NCI-H2171 treated with DMSO at 0.1 percent for 48 hours (cell line): Measurements from ENCODE around the gene IFTAP.

Source experiments
- DNase-seq: peaks from one replicate; lab custom pipeline; 2025; lab: John Stamatoyannopoulos, UW

The IFTAP gene

GRCh38 chr11:36598051-36598450 lies 3.7 kb downstream of the IFTAP start, which contains the start of gene RAG2:
TSS of gene RAG2 (minus strand) at chr11:36598236. CDS start at chr11:36594168, 4,068 bp downstream.
- no peak for DNase-seq

DNA sequence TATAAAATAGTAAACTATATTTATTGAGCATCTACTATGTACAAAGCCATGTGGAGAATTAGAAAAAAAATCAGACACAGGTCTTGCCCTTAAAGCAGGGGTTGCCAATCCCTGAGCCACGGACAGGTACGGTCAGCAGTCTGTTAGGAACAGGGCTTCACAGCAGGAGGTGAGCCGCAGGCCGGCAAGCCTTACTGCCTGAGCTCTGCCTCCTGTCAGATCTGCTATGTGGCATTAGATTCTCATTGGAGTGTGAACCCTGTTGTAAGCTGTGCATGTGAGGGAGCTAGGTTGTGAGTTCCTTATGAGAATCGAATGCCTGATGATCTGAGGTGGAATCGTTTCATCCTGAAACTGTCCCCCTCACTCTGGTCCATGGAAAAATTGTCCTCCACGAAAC lies 5.9 kb downstream of the IFTAP start:
- DNase-seq, result no peak

DNA sequence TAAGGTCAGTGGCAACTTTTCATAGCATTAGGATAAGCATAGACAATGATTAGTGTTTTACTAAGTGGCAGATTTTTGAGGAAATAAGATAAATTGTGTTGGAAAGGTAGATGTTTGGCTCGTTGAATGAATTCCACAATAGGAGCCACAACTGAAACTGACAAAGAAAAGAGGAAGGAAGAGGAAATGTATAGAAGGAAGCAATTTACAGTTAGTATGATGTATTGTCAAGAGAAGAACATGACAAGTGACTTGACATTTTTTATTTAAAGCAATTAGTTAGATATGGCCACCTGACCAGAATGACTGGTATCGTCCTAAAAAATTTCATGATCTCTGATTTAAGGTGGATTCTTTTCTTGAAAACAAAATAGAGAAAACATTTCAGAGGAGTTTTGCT lies 6.9 kb downstream of the IFTAP start:
- DNase-seq, result no peak

- DNase-seq, result no peak
Measured at GRCh38 chr11:36602135-36602534, 7.8 kb downstream of the IFTAP start.

DNA sequence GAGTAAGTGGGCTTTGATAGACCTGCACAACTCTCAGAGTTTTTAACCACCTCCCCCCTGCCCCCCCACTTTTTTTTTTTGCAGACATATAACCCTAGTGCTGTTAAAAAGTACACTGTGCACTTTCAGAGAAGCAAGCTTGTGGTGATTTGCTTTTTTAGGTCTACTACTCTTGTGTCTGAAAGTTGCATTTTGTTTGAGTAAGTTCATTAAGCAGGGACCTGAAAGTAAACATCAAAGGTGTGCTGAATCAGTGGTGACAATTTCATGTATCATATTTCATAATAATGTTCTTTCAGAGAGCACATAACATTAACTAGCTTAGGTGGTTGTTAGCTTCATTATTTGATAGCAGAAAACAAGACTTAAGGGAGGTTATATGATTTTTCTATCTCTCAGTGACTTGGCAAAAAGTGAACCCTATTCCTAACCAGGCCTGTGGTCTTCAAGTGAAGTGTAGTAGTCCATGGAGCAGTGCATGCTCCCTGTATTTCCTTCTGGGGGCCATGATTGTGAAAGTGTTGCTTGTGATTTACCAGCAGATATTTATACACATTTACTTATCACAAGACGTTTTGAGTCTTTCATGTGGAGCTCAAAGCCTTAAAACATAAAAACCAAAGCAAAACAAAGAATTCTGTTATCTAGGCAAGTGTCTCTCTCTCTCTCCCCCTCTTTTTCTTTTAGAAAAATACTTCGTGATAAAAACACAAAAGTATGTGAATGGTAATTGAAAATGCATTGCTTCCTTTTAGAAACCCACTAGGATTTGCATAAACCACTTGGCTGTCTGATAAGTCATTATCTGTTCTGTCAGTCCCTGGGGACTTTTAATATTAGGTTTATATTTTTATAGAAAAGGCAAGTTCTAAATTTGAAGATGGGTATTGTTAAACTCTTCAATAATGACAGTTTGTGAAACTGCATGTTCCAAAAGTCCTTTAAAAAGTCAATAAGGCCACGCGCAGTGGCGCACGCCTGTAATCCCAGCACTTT lies 11.2 kb downstream of the IFTAP start:
- no peak for DNase-seq

DNA sequence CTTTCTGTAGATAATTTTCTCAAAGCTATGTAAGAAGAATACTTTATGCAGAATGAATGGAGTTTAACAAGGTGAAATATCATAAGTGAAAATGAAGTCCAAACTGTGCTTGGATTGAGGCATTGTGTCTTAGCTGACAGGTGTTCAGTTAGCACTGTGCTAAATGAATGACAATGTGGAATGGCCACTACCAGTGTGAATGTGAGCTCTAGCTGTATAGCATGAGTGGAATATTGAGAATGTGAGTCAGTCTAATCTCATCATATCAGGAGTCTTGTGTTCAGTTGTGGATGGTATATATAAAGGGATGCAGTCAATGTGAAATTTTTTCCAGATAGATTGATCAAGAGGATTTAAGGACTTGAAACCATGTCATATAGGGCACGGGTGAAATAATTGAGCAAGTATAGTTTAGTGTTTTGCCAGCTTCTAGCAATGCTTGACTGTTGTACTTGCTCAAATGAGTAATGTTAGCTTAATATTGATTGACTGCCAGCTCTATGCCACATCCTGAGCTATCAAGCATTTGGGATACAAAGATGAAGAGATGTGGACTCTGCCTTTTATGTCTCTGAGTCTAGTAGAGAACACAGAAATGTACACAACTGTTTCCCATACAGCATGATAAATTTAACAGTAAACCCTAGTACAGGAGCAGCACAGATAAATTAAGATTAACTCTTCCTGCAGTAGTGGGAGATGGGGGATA lies 14.3 kb downstream of the IFTAP start:
- DNase-seq, result no peak

GRCh38 chr11:36609383-36609782 lies 15.1 kb downstream of the IFTAP start:
- no peak for DNase-seq

GRCh38 chr11:36615826-36616225 lies 21.5 kb downstream of the IFTAP start:
- no peak for DNase-seq

DNA sequence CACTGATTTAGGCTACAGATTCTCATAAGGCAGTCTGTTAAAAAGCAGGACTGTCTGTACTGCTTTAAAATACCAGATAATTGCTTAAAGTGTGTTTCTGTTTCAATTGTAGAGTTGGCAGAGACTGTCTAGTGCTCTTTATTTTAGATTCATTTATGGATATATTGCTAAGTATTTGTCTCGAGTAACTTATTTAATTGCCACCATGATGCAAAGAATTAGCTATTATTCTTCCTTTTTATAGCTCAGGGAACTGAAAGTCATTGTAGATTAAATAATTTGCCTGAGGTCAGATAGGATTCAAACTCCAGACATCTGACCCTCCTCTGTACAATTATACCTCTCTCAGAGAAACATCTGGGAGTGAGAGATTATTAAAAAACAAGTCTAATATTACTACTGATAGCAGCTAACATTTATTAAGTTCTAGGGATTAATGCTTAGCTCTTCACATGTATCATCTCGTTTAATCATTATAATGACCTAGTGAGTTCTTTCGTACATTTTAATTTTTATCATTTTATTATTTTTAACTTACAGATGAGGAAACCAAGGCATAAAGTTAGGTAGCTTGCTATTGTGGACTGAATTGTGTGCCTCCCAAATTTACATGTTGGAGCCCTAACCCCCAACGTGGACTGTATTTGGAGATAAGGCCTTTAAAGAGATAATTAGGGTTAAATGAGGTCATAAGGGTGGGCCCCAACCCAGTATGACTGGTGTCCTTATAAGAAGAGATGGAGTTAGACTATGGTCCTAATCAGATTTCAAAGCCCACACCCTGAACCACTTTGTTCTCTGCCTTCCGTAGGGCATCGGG lies 23.5 kb downstream of the IFTAP start:
- DNase-seq, result no peak

DNA sequence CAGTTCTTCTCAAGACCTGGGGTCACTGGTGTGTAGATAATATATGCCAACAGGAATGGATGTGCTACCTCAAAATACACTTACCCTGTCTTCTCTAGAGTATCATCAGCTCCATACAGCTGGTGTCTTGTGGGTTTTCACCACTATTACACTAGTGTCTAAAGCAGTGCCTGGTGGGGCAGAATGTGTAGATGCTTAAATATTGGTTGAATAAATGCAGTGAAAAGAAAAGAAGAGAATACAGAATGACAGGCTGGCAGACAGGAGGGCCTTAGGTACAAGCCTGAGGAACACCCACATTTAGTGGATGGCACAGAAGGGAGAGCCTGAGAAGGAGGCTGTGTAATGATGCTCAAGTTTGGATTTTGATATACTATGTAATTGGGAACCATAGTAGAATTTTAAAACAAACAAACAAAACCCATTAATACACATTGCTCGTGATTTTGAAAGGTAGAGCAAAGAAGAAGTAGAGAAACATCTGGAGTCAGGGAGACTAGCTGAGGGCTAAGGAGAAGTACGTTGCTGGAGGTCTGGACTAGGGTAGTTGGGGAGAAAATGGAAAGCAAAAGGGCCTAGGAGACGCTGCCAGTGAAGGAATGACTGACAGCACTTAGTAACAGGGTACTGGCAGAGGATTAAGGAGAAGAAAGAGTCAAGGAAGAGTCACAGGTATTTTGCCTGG lies 24.2 kb downstream of the IFTAP start:
- DNase-seq, result no peak

GRCh38 chr11:36619502-36619901 lies 25.2 kb downstream of the IFTAP start:
- DNase-seq, result no peak

DNA sequence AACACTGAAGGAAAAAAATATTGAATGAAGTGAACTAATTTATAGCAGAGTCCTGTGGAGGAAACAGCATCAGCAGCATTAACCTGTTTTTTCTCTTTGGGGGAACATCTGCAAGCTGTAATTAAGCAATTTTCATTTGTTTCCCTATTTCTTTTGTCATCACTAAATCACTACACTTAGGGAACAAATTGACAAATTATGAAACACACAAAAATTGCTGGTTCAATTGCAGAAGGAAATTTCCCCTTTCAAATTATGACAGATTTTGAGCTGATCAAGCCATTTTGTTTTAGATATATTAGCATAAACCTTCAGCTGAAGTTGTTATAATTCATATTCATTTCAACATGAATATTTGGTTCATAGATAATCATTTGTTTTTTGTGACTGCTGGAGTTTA lies 25.9 kb downstream of the IFTAP start:
- no peak for DNase-seq

GRCh38 chr11:36622431-36623136 lies 28.3 kb downstream of the IFTAP start:
- DNase-seq, result no peak

DNA sequence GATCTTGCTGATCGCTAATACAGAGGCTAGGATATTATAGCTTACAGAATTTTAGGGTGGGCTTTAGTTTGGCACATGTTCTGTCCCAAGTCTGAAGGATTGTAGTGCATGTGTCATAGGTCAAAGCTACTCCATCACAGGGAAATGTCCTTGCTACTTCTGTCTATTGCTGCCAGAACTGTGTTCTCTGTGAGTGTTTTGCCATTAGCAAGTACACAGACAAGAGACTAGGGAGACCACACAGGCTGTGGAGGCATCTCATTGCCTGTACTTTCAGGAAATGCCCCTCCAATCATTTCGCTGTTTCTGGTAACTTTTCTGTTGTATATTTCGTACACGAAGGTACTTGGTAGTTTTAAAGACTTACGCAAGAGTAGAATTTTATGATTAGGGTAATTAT lies 29.2 kb downstream of the IFTAP start:
- DNase-seq, result no peak

GRCh38 chr11:36627006-36627405 lies 32.7 kb downstream of the IFTAP start:
- DNase-seq, result no peak

- DNase-seq, result no peak
Measured at GRCh38 chr11:36627471-36627870, 33.2 kb downstream of the IFTAP start.

DNA sequence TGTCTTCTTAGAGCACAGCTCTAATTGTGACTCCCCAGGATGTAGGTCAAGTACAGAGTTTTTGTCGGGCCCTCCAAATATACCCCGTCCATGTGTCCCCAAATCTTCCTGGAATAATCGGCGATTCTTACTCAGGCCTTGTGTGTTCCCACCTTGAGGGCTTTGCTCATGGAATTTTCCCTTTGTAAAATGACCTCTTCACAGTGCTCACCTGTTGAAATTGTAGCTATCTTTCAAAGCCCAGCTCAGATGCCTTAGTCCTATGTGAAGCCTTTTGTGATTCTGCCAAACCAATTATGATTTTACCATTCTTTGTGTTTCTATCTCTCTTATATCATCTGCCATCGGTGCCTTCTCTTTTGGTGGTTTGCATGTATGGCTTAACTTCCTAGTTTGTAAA lies 33.8 kb downstream of the IFTAP start:
- DNase-seq, result no peak

DNA sequence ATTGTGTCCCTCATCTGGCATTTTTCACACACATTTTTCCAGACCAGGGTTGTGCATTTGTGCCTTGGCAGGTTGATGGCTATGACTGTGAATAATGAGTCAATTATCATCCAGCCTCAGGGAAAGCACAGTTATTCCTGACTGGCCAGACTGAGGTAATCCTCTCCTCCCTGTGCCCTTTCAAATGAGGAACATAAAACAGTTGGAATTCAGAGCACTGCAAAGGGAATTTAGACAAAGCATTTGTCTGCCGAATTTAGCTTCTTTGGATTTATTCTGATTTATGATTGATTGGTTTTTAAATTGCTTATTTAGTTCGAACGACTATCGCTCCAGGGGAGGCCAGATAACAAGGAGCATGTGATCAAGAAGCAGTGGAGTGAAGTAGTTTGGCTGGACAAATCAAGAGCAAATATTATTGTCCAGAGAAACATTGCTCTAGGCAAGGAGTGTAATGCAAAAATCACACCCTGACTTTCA lies 34.5 kb downstream of the IFTAP start:
- no peak for DNase-seq

- no peak for DNase-seq
Measured at GRCh38 chr11:36631774-36632173, 37.5 kb downstream of the IFTAP start.

DNA sequence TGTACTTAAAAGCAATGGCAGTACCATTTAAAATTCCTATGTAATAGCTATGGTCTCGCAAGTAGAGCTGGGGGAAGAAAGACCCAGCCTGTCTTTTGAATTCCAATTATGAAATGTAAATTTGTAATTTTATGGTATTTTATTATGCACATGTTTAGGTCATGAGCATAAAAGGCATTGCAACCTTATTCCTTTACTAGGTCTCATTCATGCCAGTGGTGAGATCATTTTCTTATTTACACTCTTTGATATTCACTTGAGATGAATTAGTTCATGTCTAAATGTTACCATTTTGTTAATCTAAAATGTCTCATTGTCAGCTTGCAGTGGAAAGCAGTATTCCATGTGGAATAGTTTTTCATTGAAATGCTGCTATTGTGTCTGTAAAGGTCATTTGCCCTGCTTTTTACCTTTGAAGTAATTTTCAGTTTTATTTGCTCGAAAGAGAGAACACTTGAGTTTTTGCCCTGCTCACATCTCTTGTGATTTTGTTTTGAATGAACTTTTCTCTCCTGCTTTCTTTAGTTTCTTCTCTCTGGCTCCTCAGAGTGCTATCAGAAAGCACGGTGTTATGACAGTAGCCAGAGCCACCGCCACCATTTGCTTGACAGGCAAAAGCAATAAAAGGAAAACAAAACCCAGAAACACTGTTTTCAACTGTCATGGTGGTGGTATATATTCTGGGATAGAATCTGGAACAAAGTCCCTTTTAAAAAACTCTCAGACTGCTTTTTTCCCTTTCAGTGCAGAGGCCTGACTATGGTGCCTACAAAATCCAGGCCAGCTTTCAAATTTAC lies 41.0 kb downstream of the IFTAP start:
- DNase-seq, result no peak
